Measurements from ENCODE around the gene TPR. TPM values are rescaled to one million over a fixed set of nuclear protein-coding genes. Genes with fewer than 3 reads are reported as not detected.

TPR gene
- total RNA-seq, 1 donor from 2014 or later: 83.8 TPM

GRCh38 chr1:186330758-186331157 lies 44.3 kb downstream of the TPR start:
- H3K4me1 Mint-ChIP-seq (ENCODE audit: low read depth, unreplicated experiment): no peaks in the 10 kb centered on the region

DNA sequence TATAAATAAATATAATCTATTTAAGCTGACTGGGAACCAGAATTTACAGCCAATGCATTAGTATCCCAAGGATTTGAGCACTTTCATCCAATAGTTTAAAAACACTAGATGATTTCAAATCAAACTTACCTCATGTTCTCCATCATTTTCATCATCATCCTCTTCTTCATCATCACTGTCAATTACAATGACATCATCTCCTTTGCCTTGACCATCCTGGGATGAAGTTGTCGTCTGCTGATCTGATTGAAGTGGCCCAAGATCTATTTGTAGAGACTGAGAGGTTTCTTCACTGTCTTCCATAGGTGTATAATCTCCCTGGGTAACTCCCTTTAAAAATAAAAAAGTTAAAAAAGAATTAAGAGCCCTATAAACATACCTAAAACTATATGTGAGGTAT lies 47.7 kb downstream of the TPR start:
- Histone ChIP-seq H3K27ac (ENCODE audit: low read depth, low read length) (no peak overlapping the region), H3K4me2 (ENCODE audit: low read length) (no peak overlapping the region), H3K9me3 (ENCODE audit: insufficient read depth, low read depth, low read length) (no peaks in the 10 kb centered on the region), H3K4me1 (ENCODE audit: insufficient read depth, low read length) (no peaks in the 10 kb centered on the region), H2AFZ (ENCODE audit: low read depth, low read length) (no peak overlapping the region), H4K20me1 (ENCODE audit: insufficient read depth, low read length) (peaks cover 3% of the 10 kb centered on the region), H3K4me3 (ENCODE audit: insufficient read depth, low read depth, low read length) (no peak overlapping the region), H3K79me2 (ENCODE audit: insufficient read depth, low read length) (no peaks in the 10 kb centered on the region), H3K27me3 (ENCODE audit: insufficient read depth, low read length) (no peaks in the 10 kb centered on the region), H3K9ac (ENCODE audit: low read length) (no peak overlapping the region), H3K36me3 (ENCODE audit: insufficient read depth, low read length) (peaks cover 71% of the 10 kb centered on the region)
- H3K9me3 Mint-ChIP-seq (ENCODE audit: unreplicated experiment): no peaks in the 10 kb centered on the region
- no peak for DNase-seq (ENCODE audit: low read depth)
- H3K27me3 Mint-ChIP-seq (ENCODE audit: low read depth, unreplicated experiment): no peaks in the 10 kb centered on the region
- no peak for FAIRE-seq
- H3K27ac Mint-ChIP-seq (ENCODE audit: unreplicated experiment): no peak overlapping the region
- TF ChIP-seq EZH2 (IDR thresholded peaks at IDR 0.05; ENCODE audit: insufficient read depth, low read length): no peak
- TF ChIP-seq CTCF (IDR thresholded peaks at IDR 0.05; ENCODE audit: insufficient read depth, low read depth, low read length): no peak
- H3K4me3 Mint-ChIP-seq (ENCODE audit: unreplicated experiment): no peak overlapping the region
- H3K4me1 Mint-ChIP-seq (ENCODE audit: low read depth, unreplicated experiment): no peaks in the 10 kb centered on the region
- H3K36me3 Mint-ChIP-seq (ENCODE audit: low read depth, unreplicated experiment): peaks cover 5% of the 10 kb centered on the region

More at GRCh38 chr1:186330758-186331157, 44.3 kb downstream of the TPR start:
- Histone ChIP-seq H3K4me2 (ENCODE audit: low read length) (no peak overlapping the region), H3K4me3 (ENCODE audit: insufficient read depth, low read depth, low read length) (no peak overlapping the region), H3K36me3 (ENCODE audit: insufficient read depth, low read length) (peaks cover 74% of the 10 kb centered on the region), H3K27ac (ENCODE audit: low read depth, low read length) (no peak overlapping the region), H3K9me3 (ENCODE audit: insufficient read depth, low read depth, low read length) (no peaks in the 10 kb centered on the region), H3K27me3 (ENCODE audit: insufficient read depth, low read length) (no peaks in the 10 kb centered on the region), H4K20me1 (ENCODE audit: insufficient read depth, low read length) (peaks cover under 1% of the 10 kb centered on the region), H3K4me1 (ENCODE audit: insufficient read depth, low read length) (no peaks in the 10 kb centered on the region), H2AFZ (ENCODE audit: low read depth, low read length) (no peak overlapping the region), H3K9ac (ENCODE audit: low read length) (no peak overlapping the region), H3K79me2 (ENCODE audit: insufficient read depth, low read length) (no peaks in the 10 kb centered on the region)
- Mint-ChIP-seq H3K9me3 (ENCODE audit: unreplicated experiment) (no peaks in the 10 kb centered on the region), H3K27me3 (ENCODE audit: low read depth, unreplicated experiment) (no peaks in the 10 kb centered on the region), H3K36me3 (ENCODE audit: low read depth, unreplicated experiment) (peaks cover 2% of the 10 kb centered on the region), H3K4me3 (ENCODE audit: unreplicated experiment) (no peak overlapping the region), H3K27ac (ENCODE audit: unreplicated experiment) (no peak overlapping the region)
- DNase-seq (ENCODE audit: low read depth): no peak
- FAIRE-seq: no peak
- no peak for TF ChIP-seq EZH2 (IDR thresholded peaks at IDR 0.05; ENCODE audit: insufficient read depth, low read length)
- peak; percentile 36 for TF ChIP-seq CTCF (IDR thresholded peaks at IDR 0.05; ENCODE audit: insufficient read depth, low read depth, low read length)

DNA sequence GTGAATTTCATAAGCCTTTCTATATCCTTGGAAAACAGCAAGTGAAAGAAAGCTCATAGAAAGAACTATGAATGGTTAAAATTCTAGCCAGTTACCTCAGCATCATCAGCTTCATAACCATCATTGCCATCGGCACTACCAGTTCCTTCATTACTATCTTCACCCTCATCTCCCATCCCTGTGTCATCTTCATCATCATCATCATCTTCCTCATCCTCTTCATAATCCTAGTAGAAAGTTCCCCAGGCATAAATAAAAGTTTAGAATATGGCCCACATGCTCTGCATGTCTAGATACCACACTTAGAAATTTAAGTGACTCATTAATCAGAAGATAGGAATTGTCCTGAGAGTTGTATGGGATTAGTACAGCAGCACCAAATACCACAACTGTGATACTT lies 49.0 kb downstream of the TPR start:
- no peaks in the 10 kb centered on the region for H3K27me3 ChIP-seq (ENCODE audit: insufficient read depth, low read length)
- peaks cover 73% of the 10 kb centered on the region for H3K36me3 ChIP-seq (ENCODE audit: insufficient read depth, low read length)
- H3K36me3 Mint-ChIP-seq (ENCODE audit: low read depth, unreplicated experiment): peaks cover 7% of the 10 kb centered on the region
- no peaks in the 10 kb centered on the region for H3K9me3 ChIP-seq (ENCODE audit: insufficient read depth, low read depth, low read length)
- no peak overlapping the region for H3K27ac ChIP-seq (ENCODE audit: low read depth, low read length)
- no peaks in the 10 kb centered on the region for H3K4me1 Mint-ChIP-seq (ENCODE audit: low read depth, unreplicated experiment)
- H2AFZ ChIP-seq (ENCODE audit: low read depth, low read length): no peak overlapping the region
- peaks cover 3% of the 10 kb centered on the region for H4K20me1 ChIP-seq (ENCODE audit: insufficient read depth, low read length)
- H3K4me3 ChIP-seq (ENCODE audit: insufficient read depth, low read depth, low read length): no peak overlapping the region
- no peak overlapping the region for H3K9ac ChIP-seq (ENCODE audit: low read length)
- no peak overlapping the region for H3K27ac Mint-ChIP-seq (ENCODE audit: unreplicated experiment)
- H3K9me3 Mint-ChIP-seq (ENCODE audit: unreplicated experiment): no peaks in the 10 kb centered on the region
- H3K79me2 ChIP-seq (ENCODE audit: insufficient read depth, low read length): no peaks in the 10 kb centered on the region
- H3K4me3 Mint-ChIP-seq (ENCODE audit: unreplicated experiment): no peak overlapping the region
- no peaks in the 10 kb centered on the region for H3K27me3 Mint-ChIP-seq (ENCODE audit: low read depth, unreplicated experiment)
- TF ChIP-seq EZH2 (IDR thresholded peaks at IDR 0.05; ENCODE audit: insufficient read depth, low read length): no peak
- no peak for DNase-seq (ENCODE audit: low read depth)
- no peak for FAIRE-seq
- no peak overlapping the region for H3K4me2 ChIP-seq (ENCODE audit: low read length)
- no peaks in the 10 kb centered on the region for H3K4me1 ChIP-seq (ENCODE audit: insufficient read depth, low read length)

Data from astrocyte (in vitro differentiated cells and primary cell).